AG10803 (cell line): ENCODE results near the gene PIP4K2B.

Source experiments
- DNase-seq: peaks from one replicate; pipeline ENCODE4 v3.0.0; 2010; ENCODE audit warnings: low read depth
- H3K4me3 ChIP-seq: 2 replicates; pipeline ENCODE4 v1.5.1; 2011; ENCODE audit warnings: mild to moderate bottlenecking, low read length, control low read depth
- TF ChIP-seq, protein P1 (sequence below): conservative IDR thresholded peaks from 2 replicates; pipeline ENCODE4 v1.5.1; 2011; ENCODE audit warnings: mild to moderate bottlenecking, low read length, control low read depth, inconsistent platforms

The PIP4K2B gene

GRCh38 chr17:38751808-38752307 lies 47.5 kb downstream of the PIP4K2B start:
- DNase-seq = peak; percentile 85
- H3K4me3 ChIP-seq = peak overlapping the region; percentile 99
- TF ChIP-seq, protein P1, sequence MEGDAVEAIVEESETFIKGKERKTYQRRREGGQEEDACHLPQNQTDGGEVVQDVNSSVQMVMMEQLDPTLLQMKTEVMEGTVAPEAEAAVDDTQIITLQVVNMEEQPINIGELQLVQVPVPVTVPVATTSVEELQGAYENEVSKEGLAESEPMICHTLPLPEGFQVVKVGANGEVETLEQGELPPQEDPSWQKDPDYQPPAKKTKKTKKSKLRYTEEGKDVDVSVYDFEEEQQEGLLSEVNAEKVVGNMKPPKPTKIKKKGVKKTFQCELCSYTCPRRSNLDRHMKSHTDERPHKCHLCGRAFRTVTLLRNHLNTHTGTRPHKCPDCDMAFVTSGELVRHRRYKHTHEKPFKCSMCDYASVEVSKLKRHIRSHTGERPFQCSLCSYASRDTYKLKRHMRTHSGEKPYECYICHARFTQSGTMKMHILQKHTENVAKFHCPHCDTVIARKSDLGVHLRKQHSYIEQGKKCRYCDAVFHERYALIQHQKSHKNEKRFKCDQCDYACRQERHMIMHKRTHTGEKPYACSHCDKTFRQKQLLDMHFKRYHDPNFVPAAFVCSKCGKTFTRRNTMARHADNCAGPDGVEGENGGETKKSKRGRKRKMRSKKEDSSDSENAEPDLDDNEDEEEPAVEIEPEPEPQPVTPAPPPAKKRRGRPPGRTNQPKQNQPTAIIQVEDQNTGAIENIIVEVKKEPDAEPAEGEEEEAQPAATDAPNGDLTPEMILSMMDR = no peak

DNA sequence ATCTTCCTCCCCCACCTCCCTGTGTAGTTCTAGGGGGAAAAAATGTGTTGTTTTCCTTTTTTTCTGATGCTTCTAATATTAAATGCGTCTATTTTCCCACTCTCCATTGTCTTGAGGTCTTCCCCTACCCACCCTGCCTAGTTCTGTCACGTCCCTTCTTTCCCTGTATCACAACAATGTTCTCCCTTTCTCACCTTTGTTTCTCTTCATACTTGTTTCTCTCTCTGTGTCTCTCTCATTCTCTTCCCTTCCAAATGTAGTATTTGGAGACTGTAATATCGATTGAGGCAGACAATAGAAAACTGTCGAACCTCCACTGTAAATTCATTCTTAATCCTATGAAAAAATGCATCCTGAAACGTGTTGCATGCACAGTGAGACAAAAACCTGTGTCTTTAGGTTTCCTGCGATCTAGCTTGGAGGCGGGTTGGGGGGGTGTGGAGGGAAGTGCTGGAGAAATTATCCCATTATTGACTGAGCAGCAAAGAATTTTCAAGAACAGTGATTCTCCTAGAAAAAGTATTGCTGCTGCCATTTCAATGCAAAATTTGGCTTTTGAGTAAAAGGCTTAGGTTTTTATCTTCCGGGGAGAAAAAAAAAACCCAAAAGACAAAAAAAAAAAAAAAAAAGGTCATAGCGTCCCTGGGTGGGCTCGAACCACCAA lies 48.1 kb downstream of the PIP4K2B start:
- TF ChIP-seq, protein P1 = no peak
- peak overlapping the region; percentile 34 for H3K4me3 ChIP-seq
- peak; percentile 17 for DNase-seq

GRCh38 chr17:38750312-38751121 lies 48.8 kb downstream of the PIP4K2B start:
- no peak for DNase-seq
- peak overlapping the region; percentile 16 for H3K4me3 ChIP-seq
- TF ChIP-seq, protein P1 = no peak

DNA sequence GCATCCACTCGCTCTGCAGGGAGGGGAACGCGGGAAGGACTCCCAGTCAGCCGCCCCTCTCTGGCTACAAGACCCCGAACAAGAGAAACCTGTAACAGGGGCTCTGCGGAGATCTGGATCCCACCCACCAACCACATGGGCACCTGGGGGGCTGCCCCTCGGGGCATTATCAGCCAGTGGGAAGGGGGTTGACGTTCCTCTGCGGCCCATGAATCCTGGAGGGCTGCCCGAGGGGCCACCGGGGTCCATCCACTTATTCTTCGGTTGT lies 49.4 kb downstream of the PIP4K2B start:
- DNase-seq = no peak
- H3K4me3 ChIP-seq = peak overlapping the region; percentile 86
- TF ChIP-seq, protein P1 = no peak

GRCh38 chr17:38749223-38750043 lies 49.9 kb downstream of the PIP4K2B start:
- DNase-seq = peak; percentile 50

DNA sequence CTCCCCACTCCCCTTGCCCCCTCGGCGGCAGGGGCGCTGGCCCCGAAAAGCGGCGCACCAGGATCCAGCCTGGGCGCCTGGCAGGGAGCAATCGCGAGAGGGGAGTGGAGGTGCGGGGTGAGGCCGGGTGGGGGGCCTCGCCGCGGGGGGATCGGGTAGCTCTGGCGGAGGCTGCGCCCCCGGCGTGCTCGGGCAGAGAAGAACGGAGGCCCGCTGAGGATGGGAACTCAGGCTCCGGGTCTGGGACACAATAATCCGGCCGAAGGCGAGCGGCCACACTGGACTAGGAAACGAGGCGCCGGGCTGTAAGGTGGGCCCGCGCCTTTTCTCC lies 50.5 kb downstream of the PIP4K2B start:
- peak overlapping the region; percentile 86 for H3K4me3 ChIP-seq
- TF ChIP-seq, protein P1 = no peak
- no peak for DNase-seq

More at GRCh38 chr17:38749223-38750043, 49.9 kb downstream of the PIP4K2B start:
- peak overlapping the region; percentile 86 for H3K4me3 ChIP-seq
- TF ChIP-seq, protein P1 = no peak
